HEK293 (cell line): Measurements from ENCODE around the gene EPS8L1.

Source experiments
- ZBTB21 ChIP-seq: fragments of 450-650 bp; formaldehyde crosslinking; IDR thresholded peaks from 2 replicates; pipeline ENCODE4 v1.5.1; 2017; ENCODE audit warnings: missing biosample characterization, missing genetic modification characterization
- ZNF785 ChIP-seq: fragments of 450-650 bp; formaldehyde crosslinking; IDR thresholded peaks from 2 replicates; pipeline ENCODE4 v1.5.1; 2016; ENCODE audit warnings: missing biosample characterization, missing genetic modification characterization
- TF ChIP-seq, protein P1 (sequence below): fragments of 450-650 bp; formaldehyde crosslinking; IDR thresholded peaks from 2 replicates; pipeline ENCODE4 v1.5.1; 2016; ENCODE audit warnings: missing biosample characterization, missing genetic modification characterization

DNA sequence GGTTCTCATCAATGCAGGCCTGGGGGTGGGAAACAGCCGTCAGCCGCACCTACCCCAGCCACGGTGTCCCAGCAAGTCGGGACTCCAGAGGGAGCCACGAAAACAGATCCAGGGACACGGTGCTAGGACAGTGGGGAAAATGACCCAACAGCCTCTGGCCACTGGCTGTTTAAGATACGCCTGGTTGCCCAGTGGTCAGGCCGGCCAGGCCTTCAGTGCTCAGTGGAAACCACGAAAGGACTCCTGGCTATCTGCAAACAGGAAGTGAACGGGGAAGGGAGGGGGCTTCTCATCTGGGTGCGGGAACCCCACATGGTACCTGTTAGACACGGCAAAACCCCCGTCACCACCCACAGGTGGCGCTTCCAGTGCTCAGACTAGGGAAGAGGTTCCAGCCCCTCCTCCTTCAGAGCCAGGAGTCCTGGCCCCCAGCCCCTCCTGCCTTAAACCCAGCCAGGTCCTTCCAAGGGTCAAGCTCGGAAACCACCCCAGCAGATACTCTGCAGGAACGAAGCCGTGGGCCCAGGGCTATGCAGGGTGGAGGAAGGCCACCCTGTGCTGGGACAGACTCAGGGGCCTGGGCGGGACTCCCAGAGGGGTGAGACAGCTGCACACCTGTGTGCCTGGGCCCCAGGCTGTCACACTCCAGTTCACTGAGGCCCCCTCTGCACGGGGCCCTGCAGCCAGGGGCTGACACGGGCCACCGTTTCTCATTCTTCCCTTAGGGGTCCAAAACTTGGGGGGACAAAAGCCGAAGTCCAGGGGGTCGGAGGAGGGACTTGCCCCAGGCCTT is 37.3 kb downstream of the EPS8L1 start:
- TF ChIP-seq, protein P1, sequence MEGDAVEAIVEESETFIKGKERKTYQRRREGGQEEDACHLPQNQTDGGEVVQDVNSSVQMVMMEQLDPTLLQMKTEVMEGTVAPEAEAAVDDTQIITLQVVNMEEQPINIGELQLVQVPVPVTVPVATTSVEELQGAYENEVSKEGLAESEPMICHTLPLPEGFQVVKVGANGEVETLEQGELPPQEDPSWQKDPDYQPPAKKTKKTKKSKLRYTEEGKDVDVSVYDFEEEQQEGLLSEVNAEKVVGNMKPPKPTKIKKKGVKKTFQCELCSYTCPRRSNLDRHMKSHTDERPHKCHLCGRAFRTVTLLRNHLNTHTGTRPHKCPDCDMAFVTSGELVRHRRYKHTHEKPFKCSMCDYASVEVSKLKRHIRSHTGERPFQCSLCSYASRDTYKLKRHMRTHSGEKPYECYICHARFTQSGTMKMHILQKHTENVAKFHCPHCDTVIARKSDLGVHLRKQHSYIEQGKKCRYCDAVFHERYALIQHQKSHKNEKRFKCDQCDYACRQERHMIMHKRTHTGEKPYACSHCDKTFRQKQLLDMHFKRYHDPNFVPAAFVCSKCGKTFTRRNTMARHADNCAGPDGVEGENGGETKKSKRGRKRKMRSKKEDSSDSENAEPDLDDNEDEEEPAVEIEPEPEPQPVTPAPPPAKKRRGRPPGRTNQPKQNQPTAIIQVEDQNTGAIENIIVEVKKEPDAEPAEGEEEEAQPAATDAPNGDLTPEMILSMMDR = no peak
- TF ChIP-seq ZNF785 (tag by site-specific recombination) (no peak), ZBTB21 (tag by site-specific recombination) (no peak)
